NT2/D1 (cell line): ENCODE measurements around the gene RBM27.
"Not testable (repeated sequence)": the region's sequence is repeated elsewhere in the genome, so short reads cannot be mapped to it uniquely, and the experiment has no call there.

Experiments
- SUZ12 ChIP-seq: IDR thresholded peaks from 2 replicates; pipeline ENCODE4 v1.6.1; 2011; ENCODE audit not compliant: insufficient read length, insufficient read depth; ENCODE audit errors: extremely low read depth
- YY1 ChIP-seq: IDR thresholded peaks from 2 replicates; pipeline ENCODE4 v1.6.1; 2011; ENCODE audit not compliant: insufficient read length, insufficient read depth
- ZNF274 ChIP-seq: IDR thresholded peaks from 2 replicates; pipeline ENCODE4 v1.6.1; 2011; ENCODE audit warnings: mild to moderate bottlenecking, low read depth, low read length

- TF ChIP-seq YY1, ZNF274, SUZ12: not testable (repeated sequence)
Observed at GRCh38 chr5:146210810-146211209, 7.4 kb downstream of the RBM27 start.
